NT2/D1 (cell line): ENCODE results near the gene RCAN2.

Experiments used
- DNase-seq: peaks from one replicate; pipeline ENCODE4 v3.0.0-alpha.2; 2011; ENCODE audit warnings: low read depth, low spot score
- H3K27me3 ChIP-seq: 2 replicates; pipeline ENCODE4 v1.6.0; 2011; ENCODE audit warnings: mild to moderate bottlenecking; ENCODE audit not compliant: insufficient read length, insufficient read depth
- H3K36me3 ChIP-seq: 2 replicates; pipeline ENCODE4 v1.6.1; 2011; ENCODE audit warnings: mild to moderate bottlenecking, low read length, mixed read lengths; ENCODE audit not compliant: insufficient read depth, insufficient read length
- H3K4me1 ChIP-seq: 2 replicates; pipeline ENCODE4 v1.5.1; 2011; ENCODE audit not compliant: insufficient read depth, insufficient read length
- H3K4me3 ChIP-seq: 2 replicates; pipeline ENCODE4 v1.5.1; 2011; ENCODE audit warnings: low read depth; ENCODE audit not compliant: insufficient read length
- H3K9ac ChIP-seq: 2 replicates; pipeline ENCODE4 v1.6.0; 2011; ENCODE audit warnings: low read depth; ENCODE audit not compliant: insufficient read length
- H3K9me3 ChIP-seq: 2 replicates; pipeline ENCODE4 v1.5.1; 2011; ENCODE audit warnings: mild to moderate bottlenecking, low read length; ENCODE audit not compliant: insufficient read depth
- SUZ12 ChIP-seq: IDR thresholded peaks from 2 replicates; pipeline ENCODE4 v1.6.1; 2011; ENCODE audit not compliant: insufficient read length, insufficient read depth; ENCODE audit errors: extremely low read depth
- YY1 ChIP-seq: IDR thresholded peaks from 2 replicates; pipeline ENCODE4 v1.6.1; 2011; ENCODE audit not compliant: insufficient read length, insufficient read depth
- ZNF274 ChIP-seq: IDR thresholded peaks from 2 replicates; pipeline ENCODE4 v1.6.1; 2011; ENCODE audit warnings: mild to moderate bottlenecking, low read depth, low read length

Gene RCAN2

GRCh38 chr6:46491201-46491627 is at the start of gene RCAN2:
RCAN2 (minus strand) TSS chr6:46491449.
- no peaks in the 10 kb centered on the region for H3K9me3 ChIP-seq
- TF ChIP-seq YY1 (no peak), ZNF274 (no peak), SUZ12 (no peak)
- peak within 1 kb of the TSS; percentile 70 for H3K9ac ChIP-seq
- H3K4me3 ChIP-seq = peak within 1 kb of the TSS; percentile 58
- peaks cover 34% of the 10 kb centered on the region for H3K27me3 ChIP-seq
- peak; percentile 48 for DNase-seq
- no peaks in the 10 kb centered on the region for H3K36me3 ChIP-seq
- peaks cover 2% of the 10 kb centered on the region for H3K4me1 ChIP-seq

- TF ChIP-seq YY1 (no peak), SUZ12 (no peak), ZNF274 (no peak)
- Histone ChIP-seq H3K36me3 (no peaks in the 10 kb centered on the region), H3K27me3 (no peaks in the 10 kb centered on the region), H3K4me3 (no peak overlapping the region), H3K4me1 (no peaks in the 10 kb centered on the region), H3K9ac (no peak overlapping the region), H3K9me3 (no peaks in the 10 kb centered on the region)
- DNase-seq = no peak
These were observed 48.6 kb upstream of the RCAN2 start for GRCh38 chr6:46539866-46540265.

GRCh38 chr6:46538800-46539480 is 47.7 kb upstream of the RCAN2 start:
- Histone ChIP-seq H3K4me1 (no peaks in the 10 kb centered on the region), H3K4me3 (no peak overlapping the region), H3K9me3 (no peaks in the 10 kb centered on the region), H3K9ac (no peak overlapping the region), H3K36me3 (no peaks in the 10 kb centered on the region), H3K27me3 (no peaks in the 10 kb centered on the region)
- DNase-seq = no peak
- TF ChIP-seq YY1 (no peak), ZNF274 (no peak), SUZ12 (no peak)

GRCh38 chr6:46530896-46531295 is 39.6 kb upstream of the RCAN2 start:
- no peaks in the 10 kb centered on the region for H3K36me3 ChIP-seq
- H3K9me3 ChIP-seq = no peaks in the 10 kb centered on the region
- no peaks in the 10 kb centered on the region for H3K4me1 ChIP-seq
- DNase-seq = no peak
- H3K4me3 ChIP-seq = no peak overlapping the region
- H3K9ac ChIP-seq = no peak overlapping the region
- TF ChIP-seq SUZ12 = no peak
- H3K27me3 ChIP-seq = no peaks in the 10 kb centered on the region

- no peak overlapping the region for H3K9ac ChIP-seq
- H3K4me1 ChIP-seq = no peaks in the 10 kb centered on the region
- no peak for TF ChIP-seq SUZ12
- no peaks in the 10 kb centered on the region for H3K9me3 ChIP-seq
- no peaks in the 10 kb centered on the region for H3K36me3 ChIP-seq
- no peak for DNase-seq
- H3K27me3 ChIP-seq = no peaks in the 10 kb centered on the region
- no peak overlapping the region for H3K4me3 ChIP-seq
These were observed 37.9 kb upstream of the RCAN2 start for GRCh38 chr6:46528961-46529750.

GRCh38 chr6:46526607-46527006 is 35.4 kb upstream of the RCAN2 start:
- no peaks in the 10 kb centered on the region for H3K9me3 ChIP-seq
- TF ChIP-seq ZNF274 (no peak), SUZ12 (no peak), YY1 (no peak)
- no peaks in the 10 kb centered on the region for H3K4me1 ChIP-seq
- H3K36me3 ChIP-seq = no peaks in the 10 kb centered on the region
- no peak overlapping the region for H3K4me3 ChIP-seq
- no peak for DNase-seq
- no peaks in the 10 kb centered on the region for H3K27me3 ChIP-seq
- no peak overlapping the region for H3K9ac ChIP-seq

GRCh38 chr6:46525583-46525982 is 34.3 kb upstream of the RCAN2 start:
- no peaks in the 10 kb centered on the region for H3K4me1 ChIP-seq
- no peak overlapping the region for H3K4me3 ChIP-seq
- H3K9ac ChIP-seq = no peak overlapping the region
- no peaks in the 10 kb centered on the region for H3K27me3 ChIP-seq
- no peak for DNase-seq
- H3K9me3 ChIP-seq = no peaks in the 10 kb centered on the region
- H3K36me3 ChIP-seq = no peaks in the 10 kb centered on the region
- TF ChIP-seq ZNF274 (no peak), SUZ12 (no peak), YY1 (no peak)
